ENCODE results near the gene ZNF407.

ZNF407 gene

DNA sequence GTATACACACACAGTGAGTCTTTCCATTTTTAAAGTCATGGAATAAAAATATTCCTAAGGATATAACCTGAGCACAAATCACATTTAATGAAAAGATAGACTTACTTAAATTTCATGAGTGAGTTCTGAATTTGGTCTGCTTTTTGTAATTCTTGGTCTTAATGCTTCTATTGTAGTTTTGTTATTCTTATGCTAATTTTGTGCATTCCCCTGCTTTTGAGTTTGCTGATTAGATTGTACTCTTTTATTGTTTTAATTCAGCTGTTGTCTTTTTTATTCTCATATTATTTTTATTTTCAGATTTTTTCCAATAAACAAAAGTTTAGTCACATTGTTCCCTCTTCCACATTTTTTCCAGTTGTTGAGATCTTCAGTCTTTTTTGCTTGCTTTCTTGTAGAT lies 202.4 kb downstream of the ZNF407 start:
- no peak for ATAC-seq
- TF ChIP-seq ZFP30 (CRISPR knock-in tag; IDR thresholded peaks at IDR 0.05) (no peak), TOX (CRISPR knock-in tag; IDR thresholded peaks at IDR 0.05; ENCODE audit: borderline replicate concordance) (no peak), OSR1 (CRISPR knock-in tag; IDR thresholded peaks at IDR 0.05) (no peak), PPARA (CRISPR knock-in tag; IDR thresholded peaks at IDR 0.05; ENCODE audit: borderline replicate concordance) (no peak), BACH2 (CRISPR knock-in tag; IDR thresholded peaks at IDR 0.05; ENCODE audit: borderline replicate concordance) (no peak), ZNF565 (CRISPR knock-in tag; conservative IDR thresholded peaks at IDR 0.05; ENCODE audit: low read depth) (no peak), ESRRG (CRISPR knock-in tag; IDR thresholded peaks at IDR 0.05) (no peak), RARB (CRISPR knock-in tag; IDR thresholded peaks at IDR 0.05) (no peak), ZC3H10 (CRISPR knock-in tag; IDR thresholded peaks at IDR 0.05) (no peak)
- TF ChIP-seq, protein P1, sequence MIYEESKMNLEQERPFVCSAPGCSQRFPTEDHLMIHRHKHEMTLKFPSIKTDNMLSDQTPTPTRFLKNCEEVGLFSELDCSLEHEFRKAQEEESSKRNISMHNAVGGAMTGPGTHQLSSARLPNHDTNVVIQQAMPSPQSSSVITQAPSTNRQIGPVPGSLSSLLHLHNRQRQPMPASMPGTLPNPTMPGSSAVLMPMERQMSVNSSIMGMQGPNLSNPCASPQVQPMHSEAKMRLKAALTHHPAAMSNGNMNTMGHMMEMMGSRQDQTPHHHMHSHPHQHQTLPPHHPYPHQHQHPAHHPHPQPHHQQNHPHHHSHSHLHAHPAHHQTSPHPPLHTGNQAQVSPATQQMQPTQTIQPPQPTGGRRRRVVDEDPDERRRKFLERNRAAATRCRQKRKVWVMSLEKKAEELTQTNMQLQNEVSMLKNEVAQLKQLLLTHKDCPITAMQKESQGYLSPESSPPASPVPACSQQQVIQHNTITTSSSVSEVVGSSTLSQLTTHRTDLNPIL (CRISPR knock-in tag; IDR thresholded peaks at IDR 0.05; ENCODE audit: low read depth), result no peak
- TF ChIP-seq, protein P2, sequence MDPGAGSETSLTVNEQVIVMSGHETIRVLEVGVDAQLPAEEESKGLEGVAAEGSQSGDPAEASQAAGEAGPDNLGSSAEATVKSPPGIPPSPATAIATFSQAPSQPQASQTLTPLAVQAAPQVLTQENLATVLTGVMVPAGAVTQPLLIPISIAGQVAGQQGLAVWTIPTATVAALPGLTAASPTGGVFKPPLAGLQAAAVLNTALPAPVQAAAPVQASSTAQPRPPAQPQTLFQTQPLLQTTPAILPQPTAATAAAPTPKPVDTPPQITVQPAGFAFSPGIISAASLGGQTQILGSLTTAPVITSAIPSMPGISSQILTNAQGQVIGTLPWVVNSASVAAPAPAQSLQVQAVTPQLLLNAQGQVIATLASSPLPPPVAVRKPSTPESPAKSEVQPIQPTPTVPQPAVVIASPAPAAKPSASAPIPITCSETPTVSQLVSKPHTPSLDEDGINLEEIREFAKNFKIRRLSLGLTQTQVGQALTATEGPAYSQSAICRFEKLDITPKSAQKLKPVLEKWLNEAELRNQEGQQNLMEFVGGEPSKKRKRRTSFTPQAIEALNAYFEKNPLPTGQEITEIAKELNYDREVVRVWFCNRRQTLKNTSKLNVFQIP (CRISPR knock-in tag; IDR thresholded peaks at IDR 0.05; ENCODE audit: borderline replicate concordance, low read depth), result no peak
- TF ChIP-seq, protein P3, sequence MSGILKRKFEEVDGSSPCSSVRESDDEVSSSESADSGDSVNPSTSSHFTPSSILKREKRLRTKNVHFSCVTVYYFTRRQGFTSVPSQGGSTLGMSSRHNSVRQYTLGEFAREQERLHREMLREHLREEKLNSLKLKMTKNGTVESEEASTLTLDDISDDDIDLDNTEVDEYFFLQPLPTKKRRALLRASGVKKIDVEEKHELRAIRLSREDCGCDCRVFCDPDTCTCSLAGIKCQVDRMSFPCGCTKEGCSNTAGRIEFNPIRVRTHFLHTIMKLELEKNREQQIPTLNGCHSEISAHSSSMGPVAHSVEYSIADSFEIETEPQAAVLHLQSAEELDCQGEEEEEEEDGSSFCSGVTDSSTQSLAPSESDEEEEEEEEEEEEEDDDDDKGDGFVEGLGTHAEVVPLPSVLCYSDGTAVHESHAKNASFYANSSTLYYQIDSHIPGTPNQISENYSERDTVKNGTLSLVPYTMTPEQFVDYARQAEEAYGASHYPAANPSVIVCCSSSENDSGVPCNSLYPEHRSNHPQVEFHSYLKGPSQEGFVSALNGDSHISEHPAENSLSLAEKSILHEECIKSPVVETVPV (CRISPR knock-in tag; IDR thresholded peaks at IDR 0.05), result no peak
- TF ChIP-seq, protein P4, sequence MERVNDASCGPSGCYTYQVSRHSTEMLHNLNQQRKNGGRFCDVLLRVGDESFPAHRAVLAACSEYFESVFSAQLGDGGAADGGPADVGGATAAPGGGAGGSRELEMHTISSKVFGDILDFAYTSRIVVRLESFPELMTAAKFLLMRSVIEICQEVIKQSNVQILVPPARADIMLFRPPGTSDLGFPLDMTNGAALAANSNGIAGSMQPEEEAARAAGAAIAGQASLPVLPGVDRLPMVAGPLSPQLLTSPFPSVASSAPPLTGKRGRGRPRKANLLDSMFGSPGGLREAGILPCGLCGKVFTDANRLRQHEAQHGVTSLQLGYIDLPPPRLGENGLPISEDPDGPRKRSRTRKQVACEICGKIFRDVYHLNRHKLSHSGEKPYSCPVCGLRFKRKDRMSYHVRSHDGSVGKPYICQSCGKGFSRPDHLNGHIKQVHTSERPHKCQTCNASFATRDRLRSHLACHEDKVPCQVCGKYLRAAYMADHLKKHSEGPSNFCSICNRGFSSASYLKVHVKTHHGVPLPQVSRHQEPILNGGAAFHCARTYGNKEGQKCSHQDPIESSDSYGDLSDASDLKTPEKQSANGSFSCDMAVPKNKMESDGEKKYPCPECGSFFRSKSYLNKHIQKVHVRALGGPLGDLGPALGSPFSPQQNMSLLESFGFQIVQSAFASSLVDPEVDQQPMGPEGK (CRISPR knock-in tag; IDR thresholded peaks at IDR 0.05; ENCODE audit: borderline replicate concordance), result no peak
- TF ChIP-seq, protein P5, sequence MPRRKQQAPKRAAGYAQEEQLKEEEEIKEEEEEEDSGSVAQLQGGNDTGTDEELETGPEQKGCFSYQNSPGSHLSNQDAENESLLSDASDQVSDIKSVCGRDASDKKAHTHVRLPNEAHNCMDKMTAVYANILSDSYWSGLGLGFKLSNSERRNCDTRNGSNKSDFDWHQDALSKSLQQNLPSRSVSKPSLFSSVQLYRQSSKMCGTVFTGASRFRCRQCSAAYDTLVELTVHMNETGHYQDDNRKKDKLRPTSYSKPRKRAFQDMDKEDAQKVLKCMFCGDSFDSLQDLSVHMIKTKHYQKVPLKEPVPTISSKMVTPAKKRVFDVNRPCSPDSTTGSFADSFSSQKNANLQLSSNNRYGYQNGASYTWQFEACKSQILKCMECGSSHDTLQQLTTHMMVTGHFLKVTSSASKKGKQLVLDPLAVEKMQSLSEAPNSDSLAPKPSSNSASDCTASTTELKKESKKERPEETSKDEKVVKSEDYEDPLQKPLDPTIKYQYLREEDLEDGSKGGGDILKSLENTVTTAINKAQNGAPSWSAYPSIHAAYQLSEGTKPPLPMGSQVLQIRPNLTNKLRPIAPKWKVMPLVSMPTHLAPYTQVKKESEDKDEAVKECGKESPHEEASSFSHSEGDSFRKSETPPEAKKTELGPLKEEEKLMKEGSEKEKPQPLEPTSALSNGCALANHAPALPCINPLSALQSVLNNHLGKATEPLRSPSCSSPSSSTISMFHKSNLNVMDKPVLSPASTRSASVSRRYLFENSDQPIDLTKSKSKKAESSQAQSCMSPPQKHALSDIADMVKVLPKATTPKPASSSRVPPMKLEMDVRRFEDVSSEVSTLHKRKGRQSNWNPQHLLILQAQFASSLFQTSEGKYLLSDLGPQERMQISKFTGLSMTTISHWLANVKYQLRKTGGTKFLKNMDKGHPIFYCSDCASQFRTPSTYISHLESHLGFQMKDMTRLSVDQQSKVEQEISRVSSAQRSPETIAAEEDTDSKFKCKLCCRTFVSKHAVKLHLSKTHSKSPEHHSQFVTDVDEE (CRISPR knock-in tag; IDR thresholded peaks at IDR 0.05), result no peak

DNA sequence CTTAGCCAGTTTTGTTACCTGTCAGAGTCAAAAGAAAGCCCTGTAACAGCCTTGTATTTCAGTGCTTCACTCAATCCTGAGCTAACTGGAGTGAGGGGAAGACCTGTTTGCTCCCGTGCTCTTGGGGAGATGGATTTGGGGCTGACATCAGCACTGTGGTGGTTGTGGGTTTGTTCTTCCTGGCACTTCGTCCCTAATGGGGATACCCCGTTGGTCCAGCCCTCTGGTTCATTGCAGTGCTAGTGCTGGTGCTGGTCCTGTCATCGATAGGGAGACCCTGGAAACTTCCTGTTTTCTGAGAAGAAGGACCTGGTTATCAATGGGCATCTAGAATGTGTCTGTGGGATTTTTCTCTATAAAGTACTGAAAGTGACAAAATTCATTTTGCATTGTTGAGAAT lies 205.4 kb downstream of the ZNF407 start:
- TF ChIP-seq RARB (CRISPR knock-in tag; IDR thresholded peaks at IDR 0.05) (no peak), GLIS3 (CRISPR knock-in tag; IDR thresholded peaks at IDR 0.05) (no peak), TCF4 (CRISPR knock-in tag; IDR thresholded peaks at IDR 0.05; ENCODE audit: borderline replicate concordance) (no peak), ZFP30 (CRISPR knock-in tag; IDR thresholded peaks at IDR 0.05) (no peak), TOX (CRISPR knock-in tag; IDR thresholded peaks at IDR 0.05; ENCODE audit: borderline replicate concordance) (no peak), PPARA (CRISPR knock-in tag; IDR thresholded peaks at IDR 0.05; ENCODE audit: borderline replicate concordance) (no peak), ISL1 (CRISPR knock-in tag; IDR thresholded peaks at IDR 0.05) (no peak), CSDC2 (CRISPR knock-in tag; IDR thresholded peaks at IDR 0.05) (no peak)
- TF ChIP-seq, protein P2 (CRISPR knock-in tag; IDR thresholded peaks at IDR 0.05; ENCODE audit: borderline replicate concordance, low read depth), result no peak
- TF ChIP-seq, protein P1 (CRISPR knock-in tag; IDR thresholded peaks at IDR 0.05; ENCODE audit: low read depth), result no peak
- TF ChIP-seq, protein P3 (CRISPR knock-in tag; IDR thresholded peaks at IDR 0.05), result no peak
- TF ChIP-seq, protein P5 (CRISPR knock-in tag; IDR thresholded peaks at IDR 0.05), result no peak
- TF ChIP-seq, protein P4 (CRISPR knock-in tag; IDR thresholded peaks at IDR 0.05; ENCODE audit: borderline replicate concordance), result no peak
- no peak for ATAC-seq
